GM13977 (cell line): Measurements from ENCODE around the gene KCNIP4.

Experiments
- DNase-seq: peaks from one replicate; pipeline ENCODE4 v3.0.0; 2012; ENCODE audit warnings: low spot score
- CTCF ChIP-seq: IDR thresholded peaks from 2 replicates; pipeline ENCODE4 v1.5.1; 2012; ENCODE audit warnings: mild to moderate bottlenecking, control low read depth; ENCODE audit not compliant: insufficient read depth; ENCODE audit errors: extremely low read depth, missing control alignments
- in situ Hi-C: fragments of 300-500 bp; cut with MboI; formaldehyde crosslinking; loops from one replicate; pipeline ENCODE4 v1.12.0; 2022; ENCODE audit warnings: low sequenced_read_pairs, low pct_unique_long_range_greater_than_20kb, mixed read lengths, inconsistent platforms; ENCODE audit not compliant: unreplicated experiment

KCNIP4 gene

DNA sequence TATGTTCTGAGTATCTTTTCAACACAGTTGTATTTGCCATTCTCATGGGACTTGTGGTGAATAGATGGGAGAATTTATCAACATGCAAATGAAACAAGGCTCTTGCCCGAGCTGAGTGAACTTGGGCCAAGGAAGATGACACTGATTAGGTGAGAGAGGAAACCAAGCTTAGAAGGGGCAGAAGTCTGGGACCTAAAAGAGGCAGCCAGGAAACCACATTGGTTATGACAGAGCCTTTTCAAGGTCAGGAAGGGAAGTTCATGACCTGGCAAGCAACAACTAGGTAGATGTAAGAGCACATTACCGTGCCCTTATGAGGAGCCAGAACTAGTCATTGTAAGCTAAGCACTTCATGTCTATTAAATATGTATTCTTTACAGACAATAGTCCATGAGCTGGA is 658.0 kb downstream of the KCNIP4 start:
- no peak for TF ChIP-seq CTCF
- no peak for DNase-seq
- in situ Hi-C loops, result no loop called here

DNA sequence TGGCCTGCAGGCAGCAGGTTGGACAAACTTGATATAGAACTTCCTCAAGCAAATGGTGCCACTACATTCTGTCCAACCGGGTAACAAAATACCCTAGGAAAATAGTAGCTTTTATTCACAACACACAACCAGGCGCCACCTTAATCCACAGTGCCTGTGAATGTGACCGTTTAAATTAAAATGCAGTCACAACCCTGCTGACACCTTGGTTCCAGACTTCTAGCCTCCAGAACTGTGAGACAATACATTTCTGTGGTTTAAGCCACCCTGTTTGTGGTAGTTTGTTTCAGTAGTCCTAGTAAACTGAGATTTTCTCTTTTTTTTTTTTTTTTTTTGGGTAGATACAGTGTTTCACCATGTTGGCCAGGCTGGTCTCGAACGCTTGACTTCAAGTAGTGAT is 672.5 kb downstream of the KCNIP4 start:
- DNase-seq, result no peak
- TF ChIP-seq CTCF, result no peak
- in situ Hi-C loops, result no loop called here

- TF ChIP-seq CTCF, result no peak
- DNase-seq, result no peak
- in situ Hi-C loops, result no loop called here
These were observed 677.0 kb downstream of the KCNIP4 start for GRCh38 chr4:21271439-21272052.

GRCh38 chr4:21248331-21248730 is 700.2 kb downstream of the KCNIP4 start:
- no peak for DNase-seq
- no peak for TF ChIP-seq CTCF
- in situ Hi-C loops, result no loop called here

DNA sequence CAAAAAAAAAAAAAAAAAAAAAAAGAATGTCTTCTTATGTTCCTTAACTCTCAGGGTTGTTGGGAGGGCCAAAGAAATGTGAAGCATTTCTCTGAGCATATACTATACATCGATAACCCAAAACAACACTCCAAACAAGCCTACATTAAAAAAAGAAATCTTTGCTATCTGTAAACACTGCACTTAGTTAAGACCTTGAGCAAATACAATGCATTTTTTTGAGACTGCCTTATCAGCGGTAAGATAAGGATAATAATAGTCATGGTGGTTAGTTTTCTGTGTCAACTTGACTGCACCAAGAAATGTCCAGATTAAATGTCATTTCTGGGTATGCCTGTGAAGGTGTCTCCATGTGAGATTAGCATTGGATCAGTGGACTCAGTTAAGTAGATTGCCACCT is 706.4 kb downstream of the KCNIP4 start:
- DNase-seq, result no peak
- no peak for TF ChIP-seq CTCF
- in situ Hi-C loops, result no loop called here

DNA sequence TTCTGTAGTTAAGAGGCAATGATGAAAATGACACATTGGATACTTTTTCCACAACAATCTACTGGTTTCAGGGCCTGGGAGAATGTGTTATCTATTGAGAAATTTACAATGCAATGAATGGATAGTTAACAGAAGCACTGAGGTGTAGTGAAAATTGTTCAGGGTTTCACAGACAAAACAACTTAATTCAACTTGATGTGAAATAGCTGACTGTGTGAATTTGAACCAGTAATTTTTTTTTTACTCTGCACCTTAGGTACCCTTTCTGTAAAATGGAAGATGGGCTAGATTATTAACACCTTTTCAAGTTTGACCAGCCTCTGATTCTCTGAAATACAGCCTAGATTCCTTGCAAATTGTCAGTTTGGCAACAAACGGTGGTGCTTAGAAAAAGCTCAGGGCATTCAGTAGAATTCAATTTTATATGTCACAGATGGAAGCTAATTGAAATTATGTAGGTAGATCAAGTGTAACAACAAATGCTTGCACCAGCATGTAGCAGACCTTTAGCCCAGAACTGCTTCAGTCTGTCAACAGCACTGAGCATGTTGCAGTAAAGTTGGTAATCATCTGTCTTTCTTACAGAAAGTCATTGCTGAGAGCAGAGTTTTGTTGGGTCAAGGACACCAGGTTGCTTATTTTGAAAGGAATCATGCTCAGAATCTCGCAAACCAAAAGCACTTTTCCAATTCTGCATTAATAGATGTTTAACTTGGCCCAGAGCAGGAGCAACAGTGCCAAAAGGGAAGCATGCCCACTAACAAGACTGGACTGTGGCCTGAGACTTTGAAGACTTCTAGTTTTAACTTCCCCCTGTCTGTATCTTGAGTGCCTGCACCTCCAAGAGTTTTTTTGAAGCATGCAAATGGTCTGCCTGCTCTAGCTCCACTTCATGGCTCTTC is 721.7 kb downstream of the KCNIP4 start:
- no peak for DNase-seq
- in situ Hi-C loops, result no loop called here
- TF ChIP-seq CTCF, result no peak
